Fibroblast of mammary gland (primary cell): ENCODE measurements around the gene MEF2D.

Source experiments
- DNase-seq: peaks from one replicate; pipeline ENCODE4 v3.0.0-alpha.2; 2010; ENCODE audit warnings: low read depth
- H3K4me3 ChIP-seq: 2 replicates; pipeline ENCODE4 v1.5.1; 2011; ENCODE audit warnings: low read depth, mild to moderate bottlenecking, low read length, moderate library complexity; ENCODE audit not compliant: control insufficient read depth
- CTCF ChIP-seq: conservative IDR thresholded peaks from 2 replicates; pipeline ENCODE4 v1.5.1; 2011; ENCODE audit warnings: low read depth, low read length, inconsistent platforms; ENCODE audit not compliant: control insufficient read depth, insufficient read depth

MEF2D gene

DNA sequence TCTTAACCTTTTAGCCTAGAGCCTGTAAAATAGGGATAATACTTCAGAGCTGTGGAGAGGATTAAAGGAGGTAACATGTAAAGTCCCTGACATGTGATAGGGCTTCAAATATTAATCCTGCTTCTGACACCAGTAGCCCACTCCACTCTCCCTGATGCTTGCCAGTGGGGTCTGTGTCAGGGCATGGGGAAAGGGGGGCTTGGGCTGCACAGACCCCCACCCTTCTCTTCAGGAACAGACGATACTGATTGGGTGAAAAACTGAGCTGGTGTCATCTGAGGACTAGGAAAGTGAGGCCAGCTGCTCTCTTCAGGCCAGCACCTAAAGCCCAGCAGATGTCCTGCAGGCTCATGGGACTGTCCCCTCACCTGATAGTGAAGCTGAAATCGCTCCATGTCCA is 27.0 kb upstream of the MEF2D start:
- TF ChIP-seq CTCF: no peak
- no peak for DNase-seq
- H3K4me3 ChIP-seq: no peak overlapping the region

- DNase-seq: no peak
- no peak for TF ChIP-seq CTCF
- no peak overlapping the region for H3K4me3 ChIP-seq
Observed at GRCh38 chr1:156525856-156526489, 25.4 kb upstream of the MEF2D start.

- TF ChIP-seq CTCF: no peak
- no peak overlapping the region for H3K4me3 ChIP-seq
- DNase-seq: no peak
Observed at GRCh38 chr1:156525071-156525501, 24.5 kb upstream of the MEF2D start.

GRCh38 chr1:156524481-156524869 is 23.9 kb upstream of the MEF2D start:
- DNase-seq: no peak
- no peak overlapping the region for H3K4me3 ChIP-seq
- no peak for TF ChIP-seq CTCF

- DNase-seq: no peak
- H3K4me3 ChIP-seq: no peak overlapping the region
- TF ChIP-seq CTCF: no peak
Observed at GRCh38 chr1:156523801-156524480, 23.4 kb upstream of the MEF2D start.

DNA sequence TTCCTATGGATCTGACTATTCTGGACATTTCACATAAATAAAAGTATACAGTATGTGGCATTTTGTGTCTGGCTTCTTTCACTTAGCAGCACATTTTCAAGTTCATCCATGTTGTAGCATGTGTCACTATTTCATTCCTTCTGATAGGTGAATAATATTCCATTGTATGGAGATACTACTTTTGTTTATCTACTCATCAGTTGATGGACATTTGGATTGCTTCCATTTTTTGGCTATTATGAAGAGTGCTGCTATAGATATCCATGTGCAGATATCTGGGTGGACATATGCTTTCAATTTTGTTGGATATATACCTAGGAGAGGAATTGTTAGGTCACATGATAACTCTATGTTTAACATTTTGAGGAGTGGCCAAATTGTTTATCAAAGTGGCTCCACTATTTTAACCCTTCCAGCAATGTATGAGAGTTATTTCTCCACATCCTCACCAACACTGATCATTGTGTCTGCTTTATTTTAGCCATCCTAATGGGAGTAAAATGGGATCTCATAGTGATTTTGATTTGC is 21.9 kb upstream of the MEF2D start:
- DNase-seq: no peak
- no peak overlapping the region for H3K4me3 ChIP-seq
- TF ChIP-seq CTCF: no peak
